IPS-20b (cell line): Measurements from ENCODE around the gene GPR183.

ENCODE experiments used
- H3K27ac ChIP-seq: one replicate; pipeline ENCODE4 v1.5.1; 2013; ENCODE audit warnings: low read length
- H3K27me3 ChIP-seq: 2 replicates; pipeline ENCODE4 v1.6.1; 2013; ENCODE audit warnings: mild to moderate bottlenecking, low read length, inconsistent platforms; ENCODE audit not compliant: insufficient read depth
- H3K36me3 ChIP-seq: 2 replicates; pipeline ENCODE4 v1.6.1; 2013; ENCODE audit warnings: low read depth, mild to moderate bottlenecking, inconsistent platforms, low read length, moderate library complexity; ENCODE audit not compliant: insufficient read depth
- H3K4me1 ChIP-seq: 2 replicates; pipeline ENCODE4 v1.6.1; 2013; ENCODE audit warnings: mild to moderate bottlenecking, control low read depth, inconsistent platforms, low read length, moderate library complexity; ENCODE audit not compliant: insufficient read depth
- H3K4me3 ChIP-seq: 2 replicates; pipeline ENCODE4 v1.5.1; 2013; ENCODE audit warnings: mild to moderate bottlenecking, low read length, inconsistent platforms
- H3K9ac ChIP-seq: 2 replicates; pipeline ENCODE4 v1.6.1; 2013; ENCODE audit warnings: low read depth, mild to moderate bottlenecking, inconsistent platforms, low read length, moderate library complexity
- H3K9me3 ChIP-seq: 2 replicates; pipeline ENCODE4 v1.6.1; 2013; ENCODE audit warnings: mild to moderate bottlenecking, low read depth, low read length, inconsistent platforms; ENCODE audit not compliant: insufficient read depth

GPR183 gene, protein sequence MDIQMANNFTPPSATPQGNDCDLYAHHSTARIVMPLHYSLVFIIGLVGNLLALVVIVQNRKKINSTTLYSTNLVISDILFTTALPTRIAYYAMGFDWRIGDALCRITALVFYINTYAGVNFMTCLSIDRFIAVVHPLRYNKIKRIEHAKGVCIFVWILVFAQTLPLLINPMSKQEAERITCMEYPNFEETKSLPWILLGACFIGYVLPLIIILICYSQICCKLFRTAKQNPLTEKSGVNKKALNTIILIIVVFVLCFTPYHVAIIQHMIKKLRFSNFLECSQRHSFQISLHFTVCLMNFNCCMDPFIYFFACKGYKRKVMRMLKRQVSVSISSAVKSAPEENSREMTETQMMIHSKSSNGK

GRCh38 chr13:99307247-99307646 is at the start of gene GPR183:
Gene GPR183, minus strand, starts transcription at chr13:99307399. Its CDS starts 11,254 bp downstream, at chr13:99296145.
- Histone ChIP-seq H3K27me3 (no peaks in the 10 kb centered on the region), H3K27ac (no peak within 1 kb of the TSS), H3K4me1 (no peaks in the 10 kb centered on the region), H3K9ac (no peak within 1 kb of the TSS), H3K36me3 (peaks cover 6% of the 10 kb centered on the region; the same call in 1 of the 2 replicates), H3K4me3 (no peak within 1 kb of the TSS), H3K9me3 (no peaks in the 10 kb centered on the region)

DNA sequence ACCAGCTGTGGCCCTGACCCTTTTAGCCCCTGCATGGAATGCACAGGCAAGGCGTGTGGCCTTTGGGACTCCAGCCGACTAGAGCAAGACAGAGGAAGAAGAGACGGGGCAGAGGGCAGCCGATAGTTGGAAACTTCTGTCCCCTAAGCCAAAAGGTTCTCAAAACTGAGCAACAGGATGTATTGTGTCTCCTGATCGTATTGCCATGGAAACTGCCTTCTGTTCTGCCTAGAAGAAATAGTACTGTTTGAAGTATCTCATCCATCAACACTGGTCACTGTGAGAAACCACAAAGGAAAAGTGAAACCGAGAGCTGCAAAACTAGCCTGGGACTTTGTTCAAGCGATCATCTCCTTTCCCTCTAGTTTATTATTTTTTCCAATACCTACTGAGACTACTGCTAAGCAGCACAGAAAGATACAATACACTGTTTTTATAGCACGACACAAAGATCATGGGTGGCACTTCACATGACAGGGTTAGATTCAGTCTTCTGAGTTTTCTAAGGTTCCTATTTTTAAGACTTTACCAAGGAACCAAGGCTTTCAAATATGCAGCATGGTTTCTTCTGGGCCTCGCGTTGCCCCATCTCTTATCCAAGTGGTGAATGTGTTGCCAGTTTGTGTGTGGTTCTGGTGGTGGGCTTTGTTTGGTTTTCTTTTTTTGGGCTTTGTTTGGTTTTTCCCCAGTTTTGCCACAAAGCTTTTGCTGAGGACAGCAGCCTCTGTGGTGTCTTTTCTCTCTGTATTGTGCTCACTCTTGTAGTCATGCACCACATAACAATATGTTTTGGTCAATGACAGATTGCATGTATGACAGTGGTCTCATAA is 49.3 kb upstream of the GPR183 start:
- Histone ChIP-seq H3K27me3 (no peaks in the 10 kb centered on the region), H3K36me3 (peaks cover 57% of the 10 kb centered on the region), H3K9ac (no peak overlapping the region), H3K4me1 (peaks cover 4% of the 10 kb centered on the region; the same call in 1 of the 2 replicates), H3K27ac (no peak overlapping the region), H3K9me3 (no peaks in the 10 kb centered on the region), H3K4me3 (no peak overlapping the region)

DNA sequence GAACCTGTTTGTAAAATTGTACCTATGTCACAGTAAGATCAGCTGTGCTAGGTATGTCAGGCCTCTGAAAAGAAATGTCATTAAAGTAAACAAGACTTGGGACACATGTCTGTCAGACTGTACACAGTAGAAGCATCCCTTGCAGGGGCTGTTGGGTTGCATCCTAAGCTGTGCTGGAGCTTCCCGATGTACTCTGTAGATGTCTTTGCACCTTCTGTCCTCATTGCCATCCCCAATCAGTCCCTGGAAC is 48.7 kb upstream of the GPR183 start:
- Histone ChIP-seq H3K27me3 (no peaks in the 10 kb centered on the region), H3K27ac (no peak overlapping the region), H3K4me3 (no peak overlapping the region), H3K9me3 (no peaks in the 10 kb centered on the region), H3K9ac (no peak overlapping the region), H3K36me3 (peaks cover 56% of the 10 kb centered on the region), H3K4me1 (peaks cover 4% of the 10 kb centered on the region; the same call in 1 of the 2 replicates)

DNA sequence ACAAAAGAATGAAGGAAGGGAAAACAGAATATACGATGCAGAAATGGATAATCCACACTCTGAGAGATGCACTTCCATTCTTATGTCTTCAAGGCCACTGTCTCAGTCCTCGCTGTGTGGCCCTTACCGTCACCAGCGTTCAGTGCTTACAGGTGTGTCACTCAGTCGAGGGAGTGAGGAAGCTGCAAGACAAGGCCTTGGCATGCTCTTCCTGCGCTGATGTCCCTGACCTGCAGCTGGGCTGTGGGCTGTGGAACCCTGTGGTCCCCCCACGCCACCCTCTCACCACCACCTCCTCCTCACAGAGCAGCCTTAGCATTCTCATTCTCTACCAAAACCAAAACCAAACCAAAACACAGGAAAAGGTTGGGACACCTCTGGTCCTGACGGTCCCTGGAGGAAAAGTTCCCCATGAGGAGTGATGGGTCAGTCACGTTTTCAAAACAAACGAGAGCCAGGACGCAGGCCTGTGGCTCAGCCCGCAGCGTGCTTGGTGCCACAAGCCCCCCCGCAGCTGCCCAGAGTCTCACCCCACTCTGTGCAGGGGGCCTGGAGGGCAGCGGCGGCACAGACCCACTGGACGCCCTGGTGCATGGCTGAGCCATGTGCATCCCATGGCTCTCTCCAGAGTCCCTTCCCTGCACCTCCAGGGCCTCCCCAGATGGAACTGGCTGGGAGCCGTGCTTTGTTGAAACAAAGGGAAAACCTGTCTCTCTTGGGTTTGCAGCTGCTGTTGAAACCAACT is 48.2 kb upstream of the GPR183 start:
- Histone ChIP-seq H3K36me3 (peaks cover 56% of the 10 kb centered on the region), H3K9me3 (no peaks in the 10 kb centered on the region), H3K9ac (no peak overlapping the region), H3K27me3 (no peaks in the 10 kb centered on the region), H3K4me1 (peaks cover 4% of the 10 kb centered on the region; the same call in 1 of the 2 replicates), H3K27ac (no peak overlapping the region), H3K4me3 (no peak overlapping the region)

- Histone ChIP-seq H3K4me3 (no peak overlapping the region), H3K9me3 (no peaks in the 10 kb centered on the region), H3K27me3 (no peaks in the 10 kb centered on the region), H3K9ac (no peak overlapping the region), H3K27ac (no peak overlapping the region), H3K4me1 (peaks cover under 1% of the 10 kb centered on the region; the same call in 1 of the 2 replicates), H3K36me3 (peaks cover 56% of the 10 kb centered on the region)
Measured at GRCh38 chr13:99354371-99354951, 47.3 kb upstream of the GPR183 start.

GRCh38 chr13:99353836-99354235 is 46.6 kb upstream of the GPR183 start:
- no peaks in the 10 kb centered on the region for H3K4me1 ChIP-seq
- no peak overlapping the region for H3K9ac ChIP-seq
- H3K9me3 ChIP-seq: no peaks in the 10 kb centered on the region
- H3K27ac ChIP-seq: no peak overlapping the region
- no peak overlapping the region for H3K4me3 ChIP-seq
- peaks cover 56% of the 10 kb centered on the region for H3K36me3 ChIP-seq
- H3K27me3 ChIP-seq: no peaks in the 10 kb centered on the region

DNA sequence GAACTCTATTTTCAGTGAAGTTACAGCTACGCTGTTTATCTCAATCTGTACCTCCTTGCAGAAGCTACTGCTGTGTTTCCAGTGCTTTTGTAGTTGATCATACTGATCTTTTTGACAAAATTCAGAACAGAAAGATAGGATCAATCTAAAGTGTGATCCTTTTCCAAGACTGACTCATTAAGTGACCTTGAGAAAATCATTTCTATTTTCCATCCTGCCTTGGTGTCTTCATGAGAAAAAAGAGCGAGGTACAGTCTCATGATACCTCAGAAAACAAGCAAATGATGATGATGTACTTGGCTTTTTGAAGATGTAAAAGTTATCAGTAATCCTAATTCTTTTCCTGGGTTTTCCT is 46.0 kb upstream of the GPR183 start:
- no peaks in the 10 kb centered on the region for H3K27me3 ChIP-seq
- no peaks in the 10 kb centered on the region for H3K4me1 ChIP-seq
- no peaks in the 10 kb centered on the region for H3K9me3 ChIP-seq
- H3K9ac ChIP-seq: no peak overlapping the region
- H3K36me3 ChIP-seq: peaks cover 57% of the 10 kb centered on the region
- H3K27ac ChIP-seq: no peak overlapping the region
- H3K4me3 ChIP-seq: no peak overlapping the region

DNA sequence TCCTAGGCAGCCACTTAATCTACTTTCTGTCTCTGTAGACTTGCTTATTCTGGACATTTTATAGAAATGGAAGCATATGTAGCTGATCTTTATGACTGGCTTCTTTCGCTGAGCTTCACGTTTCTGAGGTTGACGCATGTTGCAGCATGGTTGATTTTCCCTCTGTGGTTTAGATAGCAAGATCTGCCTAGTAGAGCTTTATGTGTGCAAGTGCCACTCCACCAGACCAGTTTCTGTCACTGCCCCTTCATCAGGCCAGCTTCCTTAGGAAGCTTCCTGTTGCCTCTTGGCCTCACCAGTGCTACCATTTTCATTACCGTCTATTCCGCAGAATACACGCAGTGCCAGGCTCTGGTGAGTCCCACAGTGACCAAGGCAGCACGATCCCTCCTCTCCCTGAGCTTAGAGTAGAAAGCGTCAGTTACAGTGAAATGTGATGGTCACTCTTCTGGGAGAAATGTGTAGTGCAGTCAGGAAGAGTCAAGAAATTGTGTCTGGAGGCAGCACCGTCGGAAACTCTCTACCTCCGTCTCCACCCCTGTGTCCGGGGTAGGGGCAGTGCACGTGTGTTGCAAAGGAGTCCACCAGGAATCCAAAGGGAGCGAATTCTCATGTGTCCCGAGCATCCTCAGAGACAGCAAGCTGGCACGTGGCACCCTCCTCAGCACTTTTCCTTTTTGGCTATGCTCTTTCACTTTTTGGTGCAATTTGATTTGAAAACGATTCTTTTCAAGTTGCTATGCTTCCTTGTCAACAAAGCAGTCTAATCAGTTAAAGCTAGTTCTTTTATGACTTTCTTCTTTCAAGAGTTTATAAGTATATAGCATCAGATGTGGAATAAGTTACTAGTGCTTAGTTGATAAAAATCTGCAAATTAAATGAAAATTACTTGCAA is 45.4 kb upstream of the GPR183 start:
- peaks cover 62% of the 10 kb centered on the region for H3K36me3 ChIP-seq

GRCh38 chr13:99351772-99352171 is 44.6 kb upstream of the GPR183 start:
- Histone ChIP-seq H3K36me3 (peaks cover 57% of the 10 kb centered on the region), H3K27me3 (no peaks in the 10 kb centered on the region), H3K4me1 (no peaks in the 10 kb centered on the region), H3K9ac (no peak overlapping the region), H3K9me3 (no peaks in the 10 kb centered on the region), H3K4me3 (no peak overlapping the region), H3K27ac (no peak overlapping the region)

More for the DNA sequence above, 45.4 kb upstream of the GPR183 start:
- no peak overlapping the region for H3K9ac ChIP-seq
- no peak overlapping the region for H3K27ac ChIP-seq
- H3K27me3 ChIP-seq: no peaks in the 10 kb centered on the region
- H3K9me3 ChIP-seq: no peaks in the 10 kb centered on the region
- no peak overlapping the region for H3K4me3 ChIP-seq
- H3K4me1 ChIP-seq: no peaks in the 10 kb centered on the region

DNA sequence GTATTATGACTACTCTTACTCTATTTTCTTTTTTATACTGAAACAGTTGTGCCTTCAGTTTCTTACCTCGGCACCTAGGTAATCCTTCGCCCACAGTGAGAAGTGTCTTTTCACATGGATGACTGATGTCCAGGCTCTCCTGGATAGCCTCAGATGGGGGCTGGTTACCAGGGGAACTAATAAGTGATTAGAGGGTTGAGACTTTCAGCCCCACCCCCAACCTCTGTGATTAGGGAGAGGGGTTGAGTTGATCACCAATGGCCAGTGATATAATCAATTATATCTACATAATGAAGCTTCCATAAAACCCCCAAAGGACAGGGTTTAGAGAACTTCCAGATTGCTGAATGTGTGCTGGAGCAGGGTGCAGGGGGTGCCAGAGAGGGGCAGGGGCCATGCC is 43.0 kb upstream of the GPR183 start:
- no peak overlapping the region for H3K4me3 ChIP-seq
- H3K9me3 ChIP-seq: no peaks in the 10 kb centered on the region
- no peaks in the 10 kb centered on the region for H3K27me3 ChIP-seq
- no peak overlapping the region for H3K9ac ChIP-seq
- H3K36me3 ChIP-seq: peaks cover 47% of the 10 kb centered on the region
- no peaks in the 10 kb centered on the region for H3K4me1 ChIP-seq
- H3K27ac ChIP-seq: no peak overlapping the region
